HUES6 (cell line): ENCODE results near the gene FGF22.
A peak's percentile ranks its signal among the peaks of the same experiment; 100 is the strongest.

ENCODE experiments used
- H3K27ac ChIP-seq: 2 replicates; pipeline ENCODE4 v1.7.0; 2013; ENCODE audit warnings: low read depth, mild to moderate bottlenecking, low read length, inconsistent platforms
- H3K27me3 ChIP-seq: 2 replicates; pipeline ENCODE4 v1.6.1; 2013; ENCODE audit warnings: low read length; ENCODE audit not compliant: control insufficient read depth, insufficient read depth
- H3K36me3 ChIP-seq: 2 replicates; pipeline ENCODE4 v1.6.1; 2013; ENCODE audit warnings: low read length; ENCODE audit not compliant: control insufficient read depth, insufficient read depth
- H3K4me1 ChIP-seq: 2 replicates; pipeline ENCODE4 v1.6.1; 2013; ENCODE audit warnings: low read length; ENCODE audit not compliant: control insufficient read depth, insufficient read depth
- H3K4me3 ChIP-seq: 2 replicates; pipeline ENCODE4 v1.5.1; 2013; ENCODE audit warnings: low read depth, low read length
- H3K9ac ChIP-seq: one replicate; pipeline ENCODE4 v1.6.1; 2013; ENCODE audit warnings: mild to moderate bottlenecking, low read length
- H3K9me3 ChIP-seq: 2 replicates; pipeline ENCODE4 v1.6.1; 2013; ENCODE audit warnings: low read depth, low read length; ENCODE audit not compliant: control insufficient read depth, insufficient read depth

Gene FGF22

DNA sequence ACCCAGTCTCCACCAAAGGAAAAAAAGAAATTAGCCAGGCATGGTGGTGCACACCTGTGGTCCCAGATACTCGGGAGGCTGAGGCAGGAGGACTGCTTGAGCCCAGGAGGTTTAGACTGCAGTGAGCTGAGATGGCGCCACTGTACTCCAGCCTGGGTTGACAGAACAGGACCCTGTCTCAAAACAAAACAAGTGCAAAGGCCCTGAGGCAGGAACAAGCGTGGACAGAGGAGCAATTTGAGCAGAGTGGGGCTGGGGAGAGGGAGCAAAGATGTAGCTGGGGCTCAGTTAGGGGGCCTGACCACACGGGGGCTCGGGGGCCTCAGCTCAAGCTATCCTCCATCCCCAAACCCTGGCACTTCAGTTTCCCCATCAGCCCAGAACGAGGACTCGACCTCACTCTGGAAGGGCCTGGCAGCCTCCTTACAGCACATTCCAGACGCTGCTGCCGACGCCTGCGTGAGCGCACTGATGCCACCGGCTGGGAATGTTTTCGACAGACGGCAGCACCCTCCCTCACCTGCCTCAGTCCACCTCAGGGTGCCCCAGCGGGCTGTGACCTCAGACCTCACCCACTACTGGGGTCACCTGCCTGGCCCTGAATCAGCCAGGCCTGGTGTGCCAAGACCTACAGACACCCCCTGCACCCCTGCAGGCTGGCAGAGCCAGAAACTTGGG is 4.6 kb upstream of the FGF22 start:
- no peaks in the 10 kb centered on the region for H3K9me3 ChIP-seq
- H3K27ac ChIP-seq = no peak overlapping the region
- peaks cover 12% of the 10 kb centered on the region; the same call in 1 of the 2 replicates for H3K4me1 ChIP-seq
- H3K36me3 ChIP-seq = peaks cover 10% of the 10 kb centered on the region
- peaks cover 24% of the 10 kb centered on the region for H3K27me3 ChIP-seq
- H3K4me3 ChIP-seq = no peak overlapping the region
- no peak overlapping the region for H3K9ac ChIP-seq

DNA sequence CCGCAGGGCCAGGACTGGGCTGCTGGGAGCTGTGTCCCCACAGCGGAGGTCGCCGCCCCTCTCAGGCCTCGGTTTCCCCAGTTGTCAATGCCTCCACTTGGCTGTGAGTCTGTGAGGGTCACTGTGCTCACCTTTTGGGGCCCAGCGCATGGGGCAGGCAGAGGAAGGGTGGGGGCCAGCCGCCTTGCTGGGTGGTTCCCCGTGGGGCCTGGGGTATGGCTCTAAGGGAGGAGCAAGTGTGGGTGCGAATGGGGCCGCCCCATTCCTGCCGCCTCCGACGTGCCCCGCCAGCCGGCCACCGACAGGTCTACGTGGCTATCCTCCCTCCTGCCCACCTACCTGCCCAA is 800 bp upstream of the FGF22 start:
- Histone ChIP-seq H3K4me3 (peak overlapping the region; percentile 68), H3K27me3 (peaks cover 29% of the 10 kb centered on the region), H3K27ac (no peak overlapping the region), H3K9me3 (no peaks in the 10 kb centered on the region), H3K9ac (no peak overlapping the region), H3K4me1 (peaks cover 8% of the 10 kb centered on the region; the same call in 1 of the 2 replicates), H3K36me3 (peaks cover under 1% of the 10 kb centered on the region; the same call in 1 of the 2 replicates)

GRCh38 chr19:640161-640558 is 481 bp downstream of the FGF22 start:
- Histone ChIP-seq H3K4me3 (peak overlapping the region; percentile 57), H3K4me1 (0 out of 2 replicates have a peak, but pooled peaks cover 3% of the 10 kb centered on the region), H3K27me3 (peaks cover 29% of the 10 kb centered on the region)

GRCh38 chr19:640606-641189 is 1.0 kb downstream of the FGF22 start:
- Histone ChIP-seq H3K9me3 (no peaks in the 10 kb centered on the region), H3K4me1 (0 out of 2 replicates have a peak, but pooled peaks cover 3% of the 10 kb centered on the region), H3K9ac (no peak overlapping the region), H3K27ac (no peak overlapping the region), H3K4me3 (peak overlapping the region; percentile 57; the same call in 1 of the 2 replicates), H3K36me3 (peaks cover 12% of the 10 kb centered on the region; the same call in 1 of the 2 replicates), H3K27me3 (peaks cover 29% of the 10 kb centered on the region)

More at GRCh38 chr19:640161-640558, 481 bp downstream of the FGF22 start:
- peaks cover 9% of the 10 kb centered on the region; the same call in 1 of the 2 replicates for H3K36me3 ChIP-seq
- H3K27ac ChIP-seq = no peak overlapping the region
- no peak overlapping the region for H3K9ac ChIP-seq
- H3K9me3 ChIP-seq = no peaks in the 10 kb centered on the region

GRCh38 chr19:641702-642101 is 2.0 kb downstream of the FGF22 start:
- Histone ChIP-seq H3K36me3 (peaks cover 22% of the 10 kb centered on the region), H3K27ac (no peak overlapping the region), H3K27me3 (peaks cover 29% of the 10 kb centered on the region), H3K4me3 (no peak overlapping the region), H3K4me1 (0 out of 2 replicates have a peak, but pooled peaks cover 3% of the 10 kb centered on the region), H3K9me3 (no peaks in the 10 kb centered on the region), H3K9ac (no peak overlapping the region)

DNA sequence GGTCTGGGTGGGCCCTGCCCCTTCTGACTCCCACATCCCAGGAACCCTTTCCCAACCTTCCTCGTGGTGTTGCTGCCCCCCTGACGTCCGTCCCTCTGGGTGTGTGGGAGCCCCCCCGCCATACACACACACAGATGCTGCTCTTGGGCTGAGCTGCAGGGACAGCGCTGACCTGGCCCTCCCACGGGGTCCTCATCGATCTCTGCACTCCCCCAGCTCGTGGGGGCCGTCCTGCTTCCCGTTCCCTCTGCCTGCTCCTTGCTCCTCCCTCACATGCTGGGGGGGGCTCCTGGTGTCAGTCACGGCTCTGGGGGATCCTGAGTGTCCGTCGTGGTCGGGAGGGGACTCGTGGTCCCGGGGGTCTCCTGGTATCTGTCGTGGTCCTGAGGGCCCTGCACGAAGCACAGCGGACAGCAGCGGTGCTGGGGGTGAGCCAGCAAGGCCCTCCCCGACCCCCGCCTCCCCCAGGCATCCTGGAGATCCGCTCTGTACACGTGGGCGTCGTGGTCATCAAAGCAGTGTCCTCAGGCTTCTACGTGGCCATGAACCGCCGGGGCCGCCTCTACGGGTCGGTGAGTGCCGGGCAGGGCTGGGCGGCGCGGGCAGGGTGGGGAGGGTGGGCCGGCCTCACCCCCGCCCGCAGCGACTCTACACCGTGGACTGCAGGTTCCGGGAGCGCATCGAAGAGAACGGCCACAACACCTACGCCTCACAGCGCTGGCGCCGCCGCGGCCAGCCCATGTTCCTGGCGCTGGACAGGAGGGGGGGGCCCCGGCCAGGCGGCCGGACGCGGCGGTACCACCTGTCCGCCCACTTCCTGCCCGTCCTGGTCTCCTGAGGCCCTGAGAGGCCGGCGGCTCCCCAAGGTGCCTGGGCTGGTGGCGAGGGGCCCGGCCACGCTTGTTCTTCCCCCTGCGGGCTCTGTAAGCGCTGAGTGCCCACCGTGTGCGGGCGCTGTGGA is 3.4 kb downstream of the FGF22 start:
- H3K27me3 ChIP-seq = peaks cover 18% of the 10 kb centered on the region
- H3K9ac ChIP-seq = no peak overlapping the region
- no peaks in the 10 kb centered on the region for H3K9me3 ChIP-seq
- H3K4me3 ChIP-seq = no peak overlapping the region
- 0 out of 2 replicates have a peak, but pooled peaks cover 3% of the 10 kb centered on the region for H3K4me1 ChIP-seq
- peaks cover 36% of the 10 kb centered on the region for H3K36me3 ChIP-seq
- no peak overlapping the region for H3K27ac ChIP-seq

- no peaks in the 10 kb centered on the region for H3K9me3 ChIP-seq
- H3K36me3 ChIP-seq = peaks cover 42% of the 10 kb centered on the region
- 0 out of 2 replicates have a peak, but pooled peaks cover 3% of the 10 kb centered on the region for H3K4me1 ChIP-seq
- no peak overlapping the region for H3K27ac ChIP-seq
- peaks cover 11% of the 10 kb centered on the region for H3K27me3 ChIP-seq
- no peak overlapping the region for H3K9ac ChIP-seq
- no peak overlapping the region for H3K4me3 ChIP-seq
Measured at GRCh38 chr19:643736-644135, 4.1 kb downstream of the FGF22 start.

GRCh38 chr19:644363-644762 is 4.7 kb downstream of the FGF22 start:
- Histone ChIP-seq H3K4me3 (no peak overlapping the region), H3K36me3 (peaks cover 45% of the 10 kb centered on the region), H3K27me3 (peaks cover 5% of the 10 kb centered on the region), H3K9ac (no peak overlapping the region), H3K9me3 (no peaks in the 10 kb centered on the region), H3K27ac (no peak overlapping the region), H3K4me1 (0 out of 2 replicates have a peak, but pooled peaks cover under 1% of the 10 kb centered on the region)

DNA sequence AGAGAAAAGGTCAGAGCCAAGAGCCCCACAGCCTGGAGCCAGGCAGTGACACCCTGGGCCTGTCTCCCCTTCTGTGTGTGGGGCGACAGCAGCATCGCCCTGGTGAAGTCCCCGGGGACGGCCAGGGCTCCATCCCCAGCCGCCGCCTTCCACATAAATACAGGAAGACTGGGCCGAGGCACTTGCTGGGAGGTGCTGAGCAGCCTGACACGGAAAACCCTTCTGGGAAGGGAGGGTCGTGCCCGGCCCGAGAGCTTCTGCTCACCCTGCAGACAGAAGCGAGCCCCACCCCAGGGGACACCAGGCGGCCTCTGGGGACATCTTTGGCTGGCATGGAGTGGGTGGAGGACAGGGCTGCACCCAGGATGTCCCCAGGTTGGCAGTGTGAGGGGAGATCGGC is 5.1 kb downstream of the FGF22 start:
- Histone ChIP-seq H3K36me3 (peaks cover 48% of the 10 kb centered on the region), H3K27ac (no peak overlapping the region)

DNA sequence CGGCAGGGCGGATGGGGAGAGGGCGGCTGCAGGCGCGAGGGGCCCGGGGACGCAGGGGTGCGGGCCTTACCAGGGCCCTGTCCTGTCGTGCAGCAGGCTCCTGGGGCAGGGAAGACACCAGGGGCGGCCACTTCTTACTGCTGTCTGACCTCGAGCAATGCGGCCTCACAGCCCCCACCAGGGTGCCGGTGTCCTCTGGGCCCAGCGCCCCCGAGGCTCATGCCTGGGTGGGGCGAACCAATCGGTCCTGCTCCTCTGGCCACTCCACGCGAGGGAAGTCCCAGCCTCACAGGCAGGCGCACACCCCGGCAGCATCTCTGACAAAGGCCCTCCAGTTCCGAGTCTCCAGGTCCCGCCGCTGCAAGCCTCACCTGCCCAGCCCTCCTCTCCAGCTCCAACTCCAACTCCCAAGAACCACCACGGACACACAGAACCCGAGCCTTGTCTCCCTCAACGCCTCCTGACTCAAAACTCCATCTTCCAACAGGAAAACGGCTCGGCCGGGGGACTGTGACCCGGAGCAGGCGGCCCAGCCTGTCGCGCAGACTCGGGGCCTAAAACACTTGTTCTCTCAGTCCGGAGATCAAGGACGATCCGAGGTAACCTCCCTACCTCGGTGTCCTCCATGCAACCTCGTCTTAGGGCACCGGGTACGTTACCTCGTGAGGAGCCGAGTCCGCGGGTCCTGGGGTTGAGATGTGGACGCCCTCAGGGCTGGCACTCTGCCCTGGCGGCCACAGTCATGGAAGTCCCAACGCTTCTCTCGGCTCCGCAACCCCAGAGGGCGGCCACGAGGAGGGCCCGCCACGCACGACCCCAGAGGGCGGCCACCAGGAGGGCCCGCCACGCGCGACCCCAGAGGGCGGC is 6.5 kb downstream of the FGF22 start:
- H3K27ac ChIP-seq = no peak overlapping the region
- H3K27me3 ChIP-seq = no peaks in the 10 kb centered on the region
- no peaks in the 10 kb centered on the region for H3K4me1 ChIP-seq
- H3K36me3 ChIP-seq = peaks cover 56% of the 10 kb centered on the region
- H3K9me3 ChIP-seq = no peaks in the 10 kb centered on the region
- H3K9ac ChIP-seq = no peak overlapping the region
- H3K4me3 ChIP-seq = no peak overlapping the region

More for the DNA sequence above, 5.1 kb downstream of the FGF22 start:
- Histone ChIP-seq H3K4me1 (no peaks in the 10 kb centered on the region), H3K27me3 (peaks cover 4% of the 10 kb centered on the region; the same call in 1 of the 2 replicates), H3K9me3 (no peaks in the 10 kb centered on the region), H3K9ac (no peak overlapping the region), H3K4me3 (no peak overlapping the region)
